ENCODE data around the gene CCNYL1. TPM values are rescaled to one million over a fixed set of nuclear protein-coding genes. Genes with fewer than 3 reads are reported as not detected.

Gene CCNYL1
- total RNA-seq, 2 experiments from 2014 or later = 4.2 to 24.2 TPM

Small RNA genes lying within 50 kb of the gene (small RNA-seq; reads per million reads assigned to genes)
- not detected for gene RF00019
- not detected for gene RNU6-664P

Other genes starting within 250 kb of the CCNYL1 start
- gene CREB1, start 181.7 kb upstream of the CCNYL1 start, total RNA-seq (2014; rRNA removed; shearing (Covaris generic)) = 40.3 and 54.3 TPM in 2 replicates
- 84.9 and 98.5 TPM in 2 replicates for gene CREB1, start 181.7 kb upstream of the CCNYL1 start, total RNA-seq (2022)
- gene METTL21A, start 86.2 kb upstream of the CCNYL1 start, total RNA-seq (2014; rRNA removed; shearing (Covaris generic)) = 55.2 and 61.1 TPM in 2 replicates
- 58.9 and 71.4 TPM in 2 replicates for gene METTL21A, start 86.2 kb upstream of the CCNYL1 start, total RNA-seq (2022)
- gene FZD5, start 58.3 kb downstream of the CCNYL1 start, total RNA-seq (2014; rRNA removed; shearing (Covaris generic)) = 1.1 and 1.2 TPM in 2 replicates
- 2.4 and 2.5 TPM in 2 replicates for gene FZD5, start 58.3 kb downstream of the CCNYL1 start, total RNA-seq (2022)